Lung (tissue), 16 donors: ENCODE results near the gene C17orf113. TPM values are rescaled to one million over a fixed set of nuclear protein-coding genes. Genes with fewer than 3 reads are reported as not detected.

Experiments
- ATAC-seq: fragments of 200-7000 bp; cut with Tn5 transposase; one replicate; pipeline ENCODE4 v1.9.1; 2020; ENCODE audit warnings: moderate number of reproducible peaks; ENCODE audit not compliant: insufficient read depth, low FRiP score
- DNase-seq, 3 donors: peaks; one replicate each; pipeline ENCODE4 v3.0.0-alpha.2; 2013 to 2017
- H3K27ac ChIP-seq, 2 donors: one replicate each; pipeline ENCODE4 v1.5.1; 2013; ENCODE audit warnings: mild to moderate bottlenecking in 2 of 2, moderate library complexity in 2 of 2, control low read depth in 1 of 2, inconsistent platforms in 1 of 2, low read depth in 1 of 2, low read length in 1 of 2
- H3K27me3 ChIP-seq, 3 donors: one replicate each; pipeline ENCODE4 v1.5.1; 2013; ENCODE audit warnings: low read length in 2 of 3; ENCODE audit not compliant: control insufficient read depth in 3 of 3, insufficient read depth in 3 of 3
- H3K36me3 ChIP-seq, 4 donors: one replicate each; pipeline ENCODE4 v1.5.1; 2013; ENCODE audit warnings: low read length in 4 of 4, mild to moderate bottlenecking in 1 of 4, moderate library complexity in 1 of 4; ENCODE audit not compliant: control insufficient read depth in 4 of 4, insufficient read depth in 4 of 4
- H3K4me1 ChIP-seq, 5 donors: one replicate each; pipeline ENCODE4 v1.5.1; 2013; ENCODE audit warnings: low read length in 5 of 5, mild to moderate bottlenecking in 2 of 5, moderate library complexity in 1 of 5; ENCODE audit not compliant: control insufficient read depth in 5 of 5, insufficient read depth in 5 of 5
- H3K4me3 ChIP-seq: one replicate; pipeline ENCODE4 v1.5.1; 2013; ENCODE audit warnings: mild to moderate bottlenecking, control low read depth, moderate library complexity
- H3K9ac ChIP-seq, 2 donors: one replicate each; pipeline ENCODE4 v1.5.1; 2013; ENCODE audit warnings: low read length in 2 of 2, control low read depth in 1 of 2; ENCODE audit not compliant: insufficient read depth in 1 of 2
- H3K9me3 ChIP-seq, 4 donors: one replicate each; pipeline ENCODE4 v1.5.1; 2013; ENCODE audit warnings: low read length in 3 of 4, mild to moderate bottlenecking in 1 of 4, moderate library complexity in 1 of 4; ENCODE audit not compliant: control insufficient read depth in 4 of 4, insufficient read depth in 3 of 4
- WGBS, 2 donors: extraction: QIAGEN DNeasy Blood & Tissue Kit; methylation state at CpG; one replicate each; pipeline ENCODE4 v1.1.7; 2013; 5-methylcytosine and 5-hydroxymethylcytosine counted together
- long read RNA-seq, 5 donors: transcript quantifications; one replicate each; lab custom pipeline, GENCODE V29; 2026
- polyA plus RNA-seq, 2 donors: library from polyadenylated mRNA; stranded (reverse); fragments of 200-250 nt; gene quantifications; one replicate each; pipeline ENCODE4 v1.2.1, GENCODE V29; 2013
- total RNA-seq, 2 donors: library from RNA; depleted of rRNA in 1 of 2; stranded (reverse); fragments of >200 nt in 1 of 2; gene quantifications; one replicate each; pipeline ENCODE4 v1.2.1, GENCODE V29; 2014 to 2021
- TF ChIP-seq, protein P1 (sequence below): IDR thresholded peaks from 2 replicates; pipeline ENCODE4 v1.5.1; 2012; ENCODE audit warnings: mild to moderate bottlenecking; ENCODE audit errors: control extremely low read depth, extremely low read depth
- donor health status: control.
- donor health status: control.
- donor health status: Bipolar disorder and iron deficiency.
- donor health status: healthy.
- donor health status: DM: yes; HTN: yes; CAD: no.

C17orf113 gene
- total RNA-seq (1 to 10 TPM; 1.7 to 3.6 TPM), polyA plus RNA-seq (under 1 TPM; 0.38 to 0.71 TPM)
- long read RNA-seq, donor 1: 0 reads
- long read RNA-seq, donor 2, partial matches to known transcripts: 0 of 1 reads
- long read RNA-seq, donor 2, other reads (novel, unspliced or antisense): 0 of 1 reads
- long read RNA-seq, donor 3: 0 reads
- long read RNA-seq, donor 4, partial matches to known transcripts: 0 of 1 reads
- long read RNA-seq, donor 4, other reads (novel, unspliced or antisense): 0 of 1 reads
- long read RNA-seq, donor 5, partial matches to known transcripts: 0 of 1 reads
- long read RNA-seq, donor 5, other reads (novel, unspliced or antisense): 0 of 1 reads

DNA sequence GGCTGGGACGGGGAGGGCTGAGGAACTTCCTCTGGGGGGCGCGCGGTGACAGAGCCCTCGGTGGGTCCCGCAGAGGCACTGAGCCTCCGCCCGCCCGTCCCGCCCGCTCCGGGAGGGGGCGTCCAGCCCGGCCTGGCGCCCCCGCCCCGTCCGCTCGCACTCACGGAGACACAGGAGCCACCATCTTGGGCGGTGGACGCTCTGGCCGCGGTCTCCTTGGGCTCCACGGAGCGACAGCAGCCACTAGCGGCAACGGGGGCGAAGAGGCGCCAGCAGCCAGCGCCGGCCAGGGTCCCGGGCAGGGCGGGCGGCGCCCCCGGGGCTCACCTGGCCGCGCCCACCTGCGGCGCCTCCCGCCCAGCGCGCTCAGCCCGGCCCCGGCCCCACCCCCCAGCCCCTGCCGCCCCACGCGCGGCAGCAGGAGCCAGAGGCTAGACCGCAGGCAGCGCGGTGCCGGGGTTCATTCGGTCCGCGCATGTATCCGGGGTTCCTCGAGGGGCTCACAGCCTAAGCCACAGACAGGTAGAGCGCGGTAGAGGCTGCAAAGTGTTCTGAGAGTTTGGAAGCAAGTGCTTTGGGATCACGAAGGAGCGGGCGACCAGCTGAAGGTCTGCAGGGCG, at the start of gene C17orf113:
TSS of gene C17orf113 (minus strand) at position 209 of the 620 bp plus-strand sequence. CDS start 7,225 bp downstream, outside the sequence.
- no peak for ATAC-seq
- H3K36me3 ChIP-seq: peaks cover 0 to 2% (median 0%) of the 10 kb centered on the region in 4 donors
- 1 to 2% methylated on average over 37 to 65 of the region's 65 CpGs for WGBS, 2 donors
- DNase-seq: peak; percentile 66 to 76 (median 72)
- peak within 1 kb of the TSS in 1 of 2 donors; percentile 16 for H3K27ac ChIP-seq
- peak within 1 kb of the TSS; percentile 52 for H3K4me3 ChIP-seq
- H3K9ac ChIP-seq: peak within 1 kb of the TSS in 1 of 2 donors; percentile 46
- H3K4me1 ChIP-seq: peaks cover 0 to 9% (median 0%) of the 10 kb centered on the region in 5 donors
- no peaks in the 10 kb centered on the region for H3K9me3 ChIP-seq
- TF ChIP-seq, protein P1, sequence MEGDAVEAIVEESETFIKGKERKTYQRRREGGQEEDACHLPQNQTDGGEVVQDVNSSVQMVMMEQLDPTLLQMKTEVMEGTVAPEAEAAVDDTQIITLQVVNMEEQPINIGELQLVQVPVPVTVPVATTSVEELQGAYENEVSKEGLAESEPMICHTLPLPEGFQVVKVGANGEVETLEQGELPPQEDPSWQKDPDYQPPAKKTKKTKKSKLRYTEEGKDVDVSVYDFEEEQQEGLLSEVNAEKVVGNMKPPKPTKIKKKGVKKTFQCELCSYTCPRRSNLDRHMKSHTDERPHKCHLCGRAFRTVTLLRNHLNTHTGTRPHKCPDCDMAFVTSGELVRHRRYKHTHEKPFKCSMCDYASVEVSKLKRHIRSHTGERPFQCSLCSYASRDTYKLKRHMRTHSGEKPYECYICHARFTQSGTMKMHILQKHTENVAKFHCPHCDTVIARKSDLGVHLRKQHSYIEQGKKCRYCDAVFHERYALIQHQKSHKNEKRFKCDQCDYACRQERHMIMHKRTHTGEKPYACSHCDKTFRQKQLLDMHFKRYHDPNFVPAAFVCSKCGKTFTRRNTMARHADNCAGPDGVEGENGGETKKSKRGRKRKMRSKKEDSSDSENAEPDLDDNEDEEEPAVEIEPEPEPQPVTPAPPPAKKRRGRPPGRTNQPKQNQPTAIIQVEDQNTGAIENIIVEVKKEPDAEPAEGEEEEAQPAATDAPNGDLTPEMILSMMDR: peak; percentile 36
- peaks cover 0 to 10% (median 5%) of the 10 kb centered on the region in 3 donors for H3K27me3 ChIP-seq

DNA sequence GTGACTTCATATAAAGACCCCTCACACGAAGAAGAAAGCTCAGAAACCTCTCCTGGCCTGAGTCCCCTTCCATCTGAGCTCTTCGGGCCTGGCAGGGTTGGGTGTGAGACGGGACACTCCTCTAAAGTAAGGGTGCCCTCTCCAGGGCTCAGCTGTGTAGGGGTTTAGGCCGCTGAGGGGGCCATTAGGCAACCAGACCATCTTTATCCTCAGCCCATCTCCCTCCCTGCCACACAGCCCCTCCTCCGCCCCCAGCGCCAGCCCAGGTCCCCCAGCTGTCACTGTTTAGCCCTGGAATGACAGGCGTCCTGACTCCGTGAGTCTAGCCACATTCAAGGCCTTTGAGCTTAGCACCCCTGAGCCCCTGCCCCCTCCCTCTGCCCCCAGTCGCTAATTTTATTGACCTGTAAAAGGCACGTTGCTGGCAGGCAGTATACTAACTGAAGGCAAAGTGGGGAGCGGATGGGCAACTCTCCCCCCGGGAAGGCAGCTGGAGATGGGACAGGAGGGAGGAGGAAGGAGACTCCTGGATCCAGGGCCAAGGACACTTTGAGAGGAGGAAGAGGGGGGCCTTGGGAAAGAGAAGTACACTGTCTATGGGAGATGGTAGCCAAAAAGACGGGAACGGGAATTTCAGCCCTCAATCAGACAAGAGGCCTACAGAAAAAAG, 48.5 kb upstream of the C17orf113 start:
- no peaks in the 10 kb centered on the region for H3K4me1 ChIP-seq
- TF ChIP-seq, protein P1: no peak
- 72 to 77% methylated on average over 14 of the region's 14 CpGs for WGBS, 2 donors
- ATAC-seq: no peak
- no peak overlapping the region for H3K9ac ChIP-seq
- no peak overlapping the region for H3K27ac ChIP-seq
- peaks cover 0 to 4% (median 0%) of the 10 kb centered on the region in 4 donors for H3K36me3 ChIP-seq
- peaks cover 0 to 18% (median 14%) of the 10 kb centered on the region in 3 donors for H3K27me3 ChIP-seq
- no peak for DNase-seq
- no peaks in the 10 kb centered on the region for H3K9me3 ChIP-seq
- no peak overlapping the region for H3K4me3 ChIP-seq

DNA sequence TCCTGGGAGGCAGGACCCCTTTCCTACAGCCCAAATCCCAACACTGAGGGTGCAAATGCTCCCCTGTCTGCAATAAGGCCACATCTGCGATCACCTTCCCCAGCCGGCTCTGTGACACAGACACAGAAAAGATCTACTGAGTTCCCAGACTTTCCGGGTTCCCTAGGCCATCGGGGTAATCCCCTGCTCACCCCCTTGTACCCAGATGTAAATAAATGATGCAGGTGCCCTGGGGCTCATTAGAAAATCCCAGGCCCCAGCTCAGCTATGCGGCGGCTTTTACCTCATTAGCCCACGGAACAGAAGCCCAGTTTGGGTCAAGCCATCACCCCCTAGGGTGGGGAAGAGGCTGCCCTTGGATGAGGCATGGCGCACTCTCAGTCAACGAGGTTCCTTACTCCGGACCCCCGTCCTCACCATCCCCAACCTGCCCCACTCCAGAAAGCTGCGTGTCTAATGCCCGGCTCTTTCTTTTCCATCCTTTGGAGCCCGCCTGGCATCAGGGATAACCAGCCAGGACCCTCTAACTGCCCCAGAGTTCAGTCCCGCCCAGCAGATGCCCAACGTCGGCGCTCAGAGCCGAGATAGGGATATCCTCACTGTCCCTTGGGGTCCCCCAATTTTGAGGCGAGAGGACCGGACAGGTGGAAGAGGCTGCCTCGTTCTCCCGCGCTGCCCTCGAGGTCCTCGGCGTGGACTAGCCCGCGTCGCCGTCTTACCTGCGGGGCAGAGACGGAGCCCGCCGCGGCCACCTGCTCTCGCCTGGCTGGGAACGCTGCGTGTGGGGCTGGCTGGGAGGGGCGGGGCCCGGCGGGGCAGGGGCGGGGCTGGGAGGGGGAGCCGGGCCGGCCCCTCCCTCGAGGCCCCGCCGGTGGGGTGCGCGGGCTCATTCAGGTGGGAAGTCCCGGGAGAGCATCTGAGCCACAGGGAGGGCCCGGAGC, 47.6 kb upstream of the C17orf113 start, which contains the start of gene ZNF385C:
TSS of gene ZNF385C (minus strand) at position 783 of the 941 bp plus-strand sequence. CDS start 35,417 bp downstream, outside the sequence.
- no peak within 1 kb of the TSS for H3K9ac ChIP-seq
- no peaks in the 10 kb centered on the region for H3K4me1 ChIP-seq
- no peak within 1 kb of the TSS for H3K4me3 ChIP-seq
- H3K27me3 ChIP-seq: peaks cover 0 to 18% (median 14%) of the 10 kb centered on the region in 3 donors
- WGBS, 2 donors: 11 to 13% methylated on average over 50 to 52 of the region's 52 CpGs
- H3K9me3 ChIP-seq: no peaks in the 10 kb centered on the region
- TF ChIP-seq, protein P1: no peak
- no peak within 1 kb of the TSS for H3K27ac ChIP-seq
- no peak for DNase-seq
- ATAC-seq: no peak
- no peaks in the 10 kb centered on the region for H3K36me3 ChIP-seq
